ENCODE data around the gene WNT11. TPM values are rescaled to one million over a fixed set of nuclear protein-coding genes. Genes with fewer than 3 reads are reported as not detected.

WNT11 gene
- polyA plus RNA-seq, 1 donor from 2014 or later, result 2.3 TPM

GRCh38 chr11:76190376-76190775, 15.9 kb downstream of the WNT11 start:
- no peaks in the 10 kb centered on the region for H3K9me3 ChIP-seq (ENCODE audit: low read length)
- TF ChIP-seq MXI1 (conservative IDR thresholded peaks at IDR 0.05; ENCODE audit: poor library complexity, severe bottlenecking), result no peak
- H3K79me2 ChIP-seq (replicated peaks; ENCODE audit: insufficient read depth, low read length), result no peaks in the 10 kb centered on the region
- no peak overlapping the region for H3K4me2 ChIP-seq (ENCODE audit: low read length)
- no peaks in the 10 kb centered on the region for H4K20me1 ChIP-seq (ENCODE audit: insufficient read depth)
- H3K27ac ChIP-seq (ENCODE audit: low read length), result no peak overlapping the region
- no peaks in the 10 kb centered on the region for H3K27me3 ChIP-seq (ENCODE audit: insufficient read depth, low read depth, low read length)
- H3K36me3 ChIP-seq (ENCODE audit: insufficient read depth, low read length), result no peaks in the 10 kb centered on the region
- H3K4me3 ChIP-seq (ENCODE audit: low read length), result no peak overlapping the region
- H3K9me2 ChIP-seq (ENCODE audit: insufficient read depth, low read length), result no peaks in the 10 kb centered on the region
- no peak overlapping the region for H2AFZ ChIP-seq (ENCODE audit: low read depth, low read length)
- no peak overlapping the region for H3K9ac ChIP-seq (ENCODE audit: low read length)
- H3F3A ChIP-seq (ENCODE audit: insufficient read depth, low read length, poor library complexity, severe bottlenecking), result no peaks in the 10 kb centered on the region

- TF ChIP-seq POLR2AphosphoS5 (IDR thresholded peaks at IDR 0.05), result no peak
- TF ChIP-seq MXI1 (conservative IDR thresholded peaks at IDR 0.05; ENCODE audit: poor library complexity, severe bottlenecking), result no peak
- TF ChIP-seq TAF1 (IDR thresholded peaks at IDR 0.05; ENCODE audit: low read depth), result no peak
- TF ChIP-seq RAD21 (conservative IDR thresholded peaks at IDR 0.05), result no peak
- TF ChIP-seq, protein P1, sequence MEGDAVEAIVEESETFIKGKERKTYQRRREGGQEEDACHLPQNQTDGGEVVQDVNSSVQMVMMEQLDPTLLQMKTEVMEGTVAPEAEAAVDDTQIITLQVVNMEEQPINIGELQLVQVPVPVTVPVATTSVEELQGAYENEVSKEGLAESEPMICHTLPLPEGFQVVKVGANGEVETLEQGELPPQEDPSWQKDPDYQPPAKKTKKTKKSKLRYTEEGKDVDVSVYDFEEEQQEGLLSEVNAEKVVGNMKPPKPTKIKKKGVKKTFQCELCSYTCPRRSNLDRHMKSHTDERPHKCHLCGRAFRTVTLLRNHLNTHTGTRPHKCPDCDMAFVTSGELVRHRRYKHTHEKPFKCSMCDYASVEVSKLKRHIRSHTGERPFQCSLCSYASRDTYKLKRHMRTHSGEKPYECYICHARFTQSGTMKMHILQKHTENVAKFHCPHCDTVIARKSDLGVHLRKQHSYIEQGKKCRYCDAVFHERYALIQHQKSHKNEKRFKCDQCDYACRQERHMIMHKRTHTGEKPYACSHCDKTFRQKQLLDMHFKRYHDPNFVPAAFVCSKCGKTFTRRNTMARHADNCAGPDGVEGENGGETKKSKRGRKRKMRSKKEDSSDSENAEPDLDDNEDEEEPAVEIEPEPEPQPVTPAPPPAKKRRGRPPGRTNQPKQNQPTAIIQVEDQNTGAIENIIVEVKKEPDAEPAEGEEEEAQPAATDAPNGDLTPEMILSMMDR (IDR thresholded peaks at IDR 0.05; ENCODE audit: poor library complexity, severe bottlenecking), result no peak
- TF ChIP-seq EZH2 (IDR thresholded peaks at IDR 0.05; ENCODE audit: borderline replicate concordance, insufficient read depth, low read length, poor library complexity, severe bottlenecking), result no peak
- no peak for TF ChIP-seq REST (IDR thresholded peaks at IDR 0.05; ENCODE audit: borderline replicate concordance)
- no peak for TF ChIP-seq EP300 (conservative IDR thresholded peaks at IDR 0.05; ENCODE audit: poor library complexity, severe bottlenecking)
- no peak for TF ChIP-seq SMC3 (conservative IDR thresholded peaks at IDR 0.05; ENCODE audit: poor library complexity)
- Histone ChIP-seq H3K36me3 (ENCODE audit: insufficient read depth, low read length) (no peaks in the 10 kb centered on the region), H3K9me2 (ENCODE audit: insufficient read depth, low read length) (no peaks in the 10 kb centered on the region), H3K9me3 (ENCODE audit: low read length) (no peaks in the 10 kb centered on the region), H3F3A (ENCODE audit: insufficient read depth, low read length, poor library complexity, severe bottlenecking) (no peaks in the 10 kb centered on the region), H3K27me3 (ENCODE audit: insufficient read depth, low read depth, low read length) (no peaks in the 10 kb centered on the region), H2AFZ (ENCODE audit: low read depth, low read length) (no peak overlapping the region), H3K4me3 (ENCODE audit: low read length) (no peak overlapping the region), H3K9ac (ENCODE audit: low read length) (no peak overlapping the region), H3K27ac (ENCODE audit: low read length) (no peak overlapping the region), H3K4me2 (ENCODE audit: low read length) (no peak overlapping the region), H3K79me2 (replicated peaks; ENCODE audit: insufficient read depth, low read length) (no peaks in the 10 kb centered on the region), H4K20me1 (ENCODE audit: insufficient read depth) (no peaks in the 10 kb centered on the region)
These were observed 16.6 kb downstream of the WNT11 start for GRCh38 chr11:76189682-76190081.

GRCh38 chr11:76188873-76189272, 17.4 kb downstream of the WNT11 start:
- no peaks in the 10 kb centered on the region for H4K20me1 ChIP-seq (ENCODE audit: insufficient read depth)
- H3K27me3 ChIP-seq (ENCODE audit: insufficient read depth, low read depth, low read length), result no peaks in the 10 kb centered on the region
- H3K9me2 ChIP-seq (ENCODE audit: insufficient read depth, low read length), result no peaks in the 10 kb centered on the region

More at GRCh38 chr11:76188873-76189272, 17.4 kb downstream of the WNT11 start:
- no peak overlapping the region for H3K4me2 ChIP-seq (ENCODE audit: low read length)
- H3F3A ChIP-seq (ENCODE audit: insufficient read depth, low read length, poor library complexity, severe bottlenecking), result no peaks in the 10 kb centered on the region
- no peaks in the 10 kb centered on the region for H3K36me3 ChIP-seq (ENCODE audit: insufficient read depth, low read length)
- H3K4me3 ChIP-seq (ENCODE audit: low read length), result no peak overlapping the region
- H3K9me3 ChIP-seq (ENCODE audit: low read length), result no peaks in the 10 kb centered on the region
- H3K79me2 ChIP-seq (replicated peaks; ENCODE audit: insufficient read depth, low read length), result no peaks in the 10 kb centered on the region
- H3K27ac ChIP-seq (ENCODE audit: low read length), result no peak overlapping the region
- no peak for TF ChIP-seq EP300 (conservative IDR thresholded peaks at IDR 0.05; ENCODE audit: poor library complexity, severe bottlenecking)
- no peak for TF ChIP-seq EZH2 (IDR thresholded peaks at IDR 0.05; ENCODE audit: borderline replicate concordance, insufficient read depth, low read length, poor library complexity, severe bottlenecking)
- no peak for TF ChIP-seq REST (IDR thresholded peaks at IDR 0.05; ENCODE audit: borderline replicate concordance)
- TF ChIP-seq MXI1 (conservative IDR thresholded peaks at IDR 0.05; ENCODE audit: poor library complexity, severe bottlenecking), result no peak
- no peak for TF ChIP-seq RAD21 (conservative IDR thresholded peaks at IDR 0.05)
- TF ChIP-seq, protein P1 (IDR thresholded peaks at IDR 0.05; ENCODE audit: poor library complexity, severe bottlenecking), result no peak
- no peak for TF ChIP-seq SMC3 (conservative IDR thresholded peaks at IDR 0.05; ENCODE audit: poor library complexity)
- no peak for TF ChIP-seq TAF1 (IDR thresholded peaks at IDR 0.05; ENCODE audit: low read depth)
- TF ChIP-seq POLR2AphosphoS5 (IDR thresholded peaks at IDR 0.05), result no peak
- H2AFZ ChIP-seq (ENCODE audit: low read depth, low read length), result no peak overlapping the region
- no peak overlapping the region for H3K9ac ChIP-seq (ENCODE audit: low read length)
